Brain microvascular endothelial cell (primary cell): Measurements from ENCODE around the gene CRABP2.
A peak's percentile ranks its signal among the peaks of the same experiment; 100 is the strongest.

Experiments
- DNase-seq: peaks from one replicate; pipeline ENCODE4 v3.0.0-alpha.2; 2020
- H3K27ac ChIP-seq: fragments of 250-450 bp; sonication (Bioruptor Pico); 2 replicates; pipeline ENCODE4 v1.5.1; 2020; ENCODE audit warnings: mild to moderate bottlenecking, moderate library complexity
- H3K27me3 ChIP-seq: fragments of 250-450 bp; sonication (Bioruptor Pico); replicated peaks from 2 replicates; pipeline ENCODE4 v1.5.1; 2020; ENCODE audit warnings: mild to moderate bottlenecking
- H3K36me3 ChIP-seq: fragments of 250-450 bp; sonication (Bioruptor Pico); replicated peaks from 2 replicates; pipeline ENCODE4 v1.5.1; 2020; ENCODE audit warnings: mild to moderate bottlenecking
- H3K4me3 ChIP-seq: 2 replicates; pipeline ENCODE4 v1.5.1; 2011; ENCODE audit warnings: low read depth, mild to moderate bottlenecking, control low read depth, low read length, moderate library complexity
- CTCF ChIP-seq: IDR thresholded peaks from 2 replicates; pipeline ENCODE4 v1.5.1; 2011; ENCODE audit warnings: low read depth, mild to moderate bottlenecking, moderate library complexity, low read length, control low read depth, inconsistent platforms; ENCODE audit errors: missing control alignments
- in situ Hi-C: cut with HindIII; loops from 2 replicates; pipeline ENCODE4 v1.10.0; 2017; ENCODE audit warnings: low sequenced_read_pairs, low pct_ligation_motif_present

CRABP2 gene

GRCh38 chr1:156740237-156740740, 34.9 kb upstream of the CRABP2 start:
- peak overlapping the region; percentile 14 for H3K27ac ChIP-seq
- TF ChIP-seq CTCF, result no peak
- DNase-seq, result no peak
- H3K4me3 ChIP-seq, result peak overlapping the region; percentile 92
- in situ Hi-C loops, result no loop called here
- H3K27me3 ChIP-seq, result no peaks in the 10 kb centered on the region
- peaks cover 37% of the 10 kb centered on the region for H3K36me3 ChIP-seq

GRCh38 chr1:156738916-156739315, 33.5 kb upstream of the CRABP2 start:
- peaks cover 37% of the 10 kb centered on the region for H3K36me3 ChIP-seq
- no peak for DNase-seq
- in situ Hi-C loops, result no loop called here
- no peak for TF ChIP-seq CTCF
- no peak overlapping the region for H3K4me3 ChIP-seq
- no peaks in the 10 kb centered on the region for H3K27me3 ChIP-seq
- no peak overlapping the region for H3K27ac ChIP-seq

- in situ Hi-C loops, result no loop called here
These were observed 33.0 kb upstream of the CRABP2 start for GRCh38 chr1:156738407-156738806.

GRCh38 chr1:156733989-156734584, 28.7 kb upstream of the CRABP2 start:
- no peak for TF ChIP-seq CTCF
- in situ Hi-C loops, result no loop called here
- Histone ChIP-seq H3K4me3 (no peak overlapping the region), H3K36me3 (peaks cover 20% of the 10 kb centered on the region), H3K27me3 (no peaks in the 10 kb centered on the region), H3K27ac (no peak overlapping the region)
- no peak for DNase-seq

More at GRCh38 chr1:156738407-156738806, 33.0 kb upstream of the CRABP2 start:
- Histone ChIP-seq H3K4me3 (no peak overlapping the region), H3K27me3 (no peaks in the 10 kb centered on the region), H3K27ac (no peak overlapping the region), H3K36me3 (peaks cover 37% of the 10 kb centered on the region)
- no peak for TF ChIP-seq CTCF
- no peak for DNase-seq

- DNase-seq, result peak; percentile 98
- Histone ChIP-seq H3K36me3 (peaks cover 7% of the 10 kb centered on the region), H3K27ac (peak within 1 kb of the TSS; percentile 86), H3K4me3 (peak within 1 kb of the TSS; percentile 96), H3K27me3 (no peaks in the 10 kb centered on the region)
- in situ Hi-C loops, result no loop called here
- peak; percentile 3 for TF ChIP-seq CTCF
These were observed 23.4 kb upstream of the CRABP2 start, which contains the start of gene ISG20L2 for GRCh38 chr1:156728599-156729462. Gene ISG20L2 (minus strand): TSS chr1:156728766. CDS start chr1:156727652, 1,114 bp downstream.
